IMR-90 (cell line): Measurements from ENCODE around the gene OCIAD1. TPM values are rescaled to one million over a fixed set of nuclear protein-coding genes. Genes with fewer than 3 reads are reported as not detected.

Source experiments
- ATAC-seq: fragments of 200-7000 bp; cut with Tn5 transposase; 2 replicates; pipeline ENCODE4 v1.9.1; 2020; ENCODE audit warnings: low read depth, mild to moderate bottlenecking, moderate library complexity
- BruUV-seq: library from RNA; stranded (reverse); fragments of 400-500 nt; replicated peaks from 2 replicates; lab custom pipeline; 2021; lab: Mats Ljungman, UMichigan
- CTCF ChIA-PET: fragments of 300-600 bp; formaldehyde crosslinking; extraction: SDS; loops from one replicate; lab custom pipeline; 2021; ENCODE audit warnings: antibody characterized with exemption; lab: Yijun Ruan, JAX
- POLR2A ChIA-PET: fragments of 300-600 bp; sonication (Branson Sonifier 250); formaldehyde crosslinking; loops from one replicate; lab custom pipeline; 2022; ENCODE audit warnings: antibody characterized with exemption; ENCODE audit not compliant: unreplicated experiment; lab: Charles Lee
- DNase-seq: peaks from one replicate; pipeline ENCODE4 v3.0.0; 2013
- H2AFZ ChIP-seq: replicated peaks from 2 replicates; pipeline ENCODE3; 2013; ENCODE audit warnings: low read length, mild to moderate bottlenecking; ENCODE audit not compliant: poor library complexity
- H2AK5ac ChIP-seq: 2 replicates; pipeline ENCODE4 v1.6.1; 2013; ENCODE audit warnings: low read depth, low read length, inconsistent platforms
- H2AK9ac ChIP-seq: replicated peaks from 2 replicates; pipeline ENCODE3; 2013; ENCODE audit warnings: mild to moderate bottlenecking, low read depth, low read length, moderate library complexity; ENCODE audit not compliant: poor library complexity
- H2BK120ac ChIP-seq: 2 replicates; pipeline ENCODE4 v1.6.1; 2013; ENCODE audit warnings: low read depth, low read length, inconsistent platforms
- H2BK15ac ChIP-seq: 3 replicates; pipeline ENCODE4 v1.6.1; 2013; ENCODE audit warnings: low read depth, low read length, inconsistent platforms
- H2BK20ac ChIP-seq: 2 replicates; pipeline ENCODE4 v1.6.1; 2013; ENCODE audit warnings: low read depth, mild to moderate bottlenecking, inconsistent platforms, low read length, moderate library complexity
- H2BK5ac ChIP-seq: 2 replicates; pipeline ENCODE4 v1.6.1; 2013; ENCODE audit warnings: mild to moderate bottlenecking, low read depth, low read length, inconsistent platforms; ENCODE audit not compliant: poor library complexity, severe bottlenecking
- H3K14ac ChIP-seq: replicated peaks from 2 replicates; pipeline ENCODE4 v1.6.1; 2013; ENCODE audit warnings: low read depth, low read length, inconsistent platforms
- H3K18ac ChIP-seq: 2 replicates; pipeline ENCODE4 v1.6.1; 2013; ENCODE audit warnings: low read depth, low read length, control low read depth
- H3K23ac ChIP-seq: 2 replicates; pipeline ENCODE4 v1.6.1; 2013; ENCODE audit warnings: low read depth, low read length, inconsistent platforms
- H3K27ac ChIP-seq: 2 replicates; pipeline ENCODE4 v1.5.1; 2013; ENCODE audit warnings: mild to moderate bottlenecking, control low read depth, low read length; ENCODE audit not compliant: insufficient read depth
- H3K27me3 ChIP-seq: 2 replicates; pipeline ENCODE4 v1.6.1; 2013; ENCODE audit warnings: low read length; ENCODE audit not compliant: control insufficient read depth, insufficient read depth
- H3K36me3 ChIP-seq: 2 replicates; pipeline ENCODE4 v1.6.1; 2013; ENCODE audit warnings: low read length, mixed read lengths; ENCODE audit not compliant: control insufficient read depth, insufficient read depth
- H3K4ac ChIP-seq: 2 replicates; pipeline ENCODE4 v1.6.1; 2013; ENCODE audit warnings: low read depth, low read length, inconsistent platforms
- H3K4me1 ChIP-seq: 2 replicates; pipeline ENCODE4 v1.6.1; 2013; ENCODE audit warnings: low read length, mixed read lengths; ENCODE audit not compliant: control insufficient read depth, insufficient read depth
- H3K4me2 ChIP-seq: 2 replicates; pipeline ENCODE4 v1.6.1; 2013; ENCODE audit warnings: low read depth, mild to moderate bottlenecking, control low read depth, low read length, moderate library complexity
- H3K4me3 ChIP-seq: 2 replicates; pipeline ENCODE4 v1.5.1; 2013; ENCODE audit warnings: low read depth, mild to moderate bottlenecking, control low read depth, low read length, moderate library complexity; ENCODE audit not compliant: insufficient read depth
- H3K56ac ChIP-seq: 2 replicates; pipeline ENCODE4 v1.6.1; 2013; ENCODE audit warnings: low read length, inconsistent platforms; ENCODE audit not compliant: insufficient read depth; ENCODE audit errors: extremely low read depth
- H3K79me1 ChIP-seq, 2 experiments: 2 replicates each; pipeline ENCODE4 v1.6.1; 2013; ENCODE audit warnings: low read length in 2 of 2, inconsistent platforms in 1 of 2, low read depth in 1 of 2
- H3K9ac ChIP-seq: 2 replicates; pipeline ENCODE4 v1.6.1; 2013; ENCODE audit warnings: low read depth, low read length, control low read depth
- H3K9me1 ChIP-seq: 2 replicates; pipeline ENCODE4 v1.6.1; 2013; ENCODE audit warnings: low read length, inconsistent platforms; ENCODE audit not compliant: insufficient read depth
- H3K9me3 ChIP-seq: 2 replicates; pipeline ENCODE4 v1.6.1; 2013; ENCODE audit warnings: low read length; ENCODE audit not compliant: control insufficient read depth, insufficient read depth
- H4K20me1 ChIP-seq: 2 replicates; pipeline ENCODE4 v1.6.1; 2013; ENCODE audit warnings: low read length, inconsistent platforms; ENCODE audit not compliant: insufficient read depth
- H4K5ac ChIP-seq: 2 replicates; pipeline ENCODE4 v1.6.1; 2013; ENCODE audit warnings: mild to moderate bottlenecking, low read depth, low read length, control low read depth
- H4K8ac ChIP-seq, 2 experiments: 2 replicates each; pipeline ENCODE4 v1.6.1; 2013; ENCODE audit warnings: low read depth in 2 of 2, low read length in 2 of 2, control low read depth in 1 of 2, inconsistent platforms in 1 of 2
- H4K91ac ChIP-seq: 2 replicates; pipeline ENCODE4 v1.6.1; 2013; ENCODE audit warnings: low read depth, low read length, inconsistent platforms; ENCODE audit not compliant: insufficient read depth
- CEBPB ChIP-seq: IDR thresholded peaks from 2 replicates; pipeline ENCODE4 v1.6.1; 2012; ENCODE audit warnings: low read depth, low read length, improper control_type of control experiment
- ELK1 ChIP-seq: fragments of 150-350 bp; IDR thresholded peaks from 2 replicates; pipeline ENCODE4 v1.6.1; 2016; ENCODE audit warnings: low read depth, mild to moderate bottlenecking, low read length, moderate library complexity, borderline replicate concordance
- RCOR1 ChIP-seq: IDR thresholded peaks from 2 replicates; pipeline ENCODE4 v1.6.1; 2012; ENCODE audit warnings: mild to moderate bottlenecking, low read length, improper control_type of control experiment; ENCODE audit not compliant: insufficient replicate concordance
- SMC3 ChIP-seq: fragments of 150-350 bp; IDR thresholded peaks from 2 replicates; pipeline ENCODE4 v1.6.1; 2016; ENCODE audit warnings: low read depth, mild to moderate bottlenecking, antibody characterized with exemption, low read length, moderate library complexity
- WGBS, 2 experiments: methylation state at CpG; one replicate each; pipeline versions ENCODE4 v1.1.5 to v1.1.7; 2013; ENCODE audit warnings: missing lambda C conversion rate in 2 of 2; ENCODE audit not compliant: insufficient read length in 1 of 2; ENCODE audit errors: extremely low coverage in 2 of 2; 5-methylcytosine and 5-hydroxymethylcytosine counted together
- dilution Hi-C: fragments of 300-500 bp; cut with HindIII; formaldehyde crosslinking; loops from one replicate; pipeline ENCODE4 v1.14.3; 2018; ENCODE audit warnings: low sequenced_read_pairs; ENCODE audit not compliant: unreplicated experiment
- in situ Hi-C: fragments of 300-500 bp; cut with MboI; formaldehyde crosslinking; loops from 3 replicates; pipeline ENCODE4 v1.14.3; 2019; ENCODE audit warnings: low sequenced_read_pairs, inconsistent platforms, mixed read lengths
- intact Hi-C: fragments of 100-400 bp; cut with micrococcal nuclease; formaldehyde crosslinking; loops from 2 replicates; pipeline ENCODE4 v1.10.0; 2022
- polyA plus RNA-seq, 3 experiments: library from polyadenylated mRNA; depleted of rRNA; stranded (reverse); fragments of >200 nt; gene quantifications; 2 replicates each; pipeline ENCODE4 v1.2.3, GENCODE V29; 2012; ENCODE audit warnings: low replicate concordance in 1 of 3
- total RNA-seq: library from RNA; depleted of rRNA; stranded (reverse); fragments of >200 nt; gene quantifications from 2 replicates; pipeline ENCODE4 v1.2.3, GENCODE V29; 2012

OCIAD1 gene
- total and polyA plus RNA-seq, 2 of the 4 experiments (the other 2 are of a cell fraction): 86.9 to 112 TPM

DNA sequence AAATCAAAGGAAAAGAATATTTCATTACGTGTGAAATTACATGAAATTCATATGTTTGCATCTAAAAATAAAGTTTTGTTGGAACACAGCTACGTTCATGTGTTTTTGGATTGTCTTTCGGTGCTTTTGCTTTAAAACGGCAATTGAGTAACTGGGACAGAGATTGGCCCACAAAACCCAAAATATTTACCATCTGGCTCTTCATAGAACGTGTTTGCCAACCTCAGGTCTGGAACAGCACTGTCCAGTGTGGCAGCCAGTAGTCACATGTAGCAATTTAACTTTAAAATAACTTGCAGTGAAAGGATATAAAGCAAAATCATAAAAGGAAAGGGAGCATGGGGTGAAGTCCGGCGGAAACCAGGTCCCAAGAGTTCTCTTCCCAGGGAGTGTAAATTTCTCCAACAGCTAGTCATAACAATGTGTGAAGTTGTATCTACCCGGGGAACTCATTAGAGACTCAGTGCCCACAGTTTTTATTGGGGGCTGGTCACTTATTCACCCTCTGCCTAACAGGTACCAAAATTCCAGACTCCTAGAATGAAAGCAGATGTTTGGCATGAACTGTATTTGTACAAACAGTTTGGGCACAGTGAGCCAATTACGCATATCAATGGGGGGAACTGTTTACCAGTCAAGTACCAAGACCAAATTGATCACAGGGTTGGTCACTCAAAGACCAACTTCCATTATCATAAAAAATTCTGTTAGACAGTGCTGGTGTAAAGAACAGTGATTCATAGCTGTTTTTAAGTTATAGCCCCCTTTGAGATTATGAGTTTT is 10.3 kb downstream of the OCIAD1 start:
- Histone ChIP-seq H3K9me1 (no peaks in the 10 kb centered on the region), H3K4me3 (no peak overlapping the region), H3K9me3 (no peaks in the 10 kb centered on the region), H3K4me2 (no peak overlapping the region), H2BK5ac (no peak overlapping the region), H2BK120ac (no peak overlapping the region), H2BK15ac (no peak overlapping the region), H4K5ac (no peak overlapping the region), H3K9ac (no peak overlapping the region), H3K27me3 (no peaks in the 10 kb centered on the region), H3K14ac (no peak overlapping the region), H3K23ac (no peak overlapping the region), H3K18ac (no peak overlapping the region), H3K27ac (no peak overlapping the region), H2AFZ (no peak overlapping the region), H2AK5ac (no peak overlapping the region), H2AK9ac (no peak overlapping the region), H3K79me1 (peaks cover 12 to 40% of the 10 kb centered on the region in 2 experiments), H3K4me1 (no peaks in the 10 kb centered on the region), H3K56ac (no peak overlapping the region), H4K91ac (no peak overlapping the region), H3K36me3 (peaks cover 21% of the 10 kb centered on the region), H2BK20ac (no peak overlapping the region), H4K8ac (no peak overlapping the region), H3K4ac (no peak overlapping the region), H4K20me1 (no peaks in the 10 kb centered on the region)
- intact Hi-C loops: no loop called here
- no TSS peak for BruUV-seq
- ChIA-PET CTCF (no interaction called here), POLR2A (no interaction called here)
- WGBS, 2 experiments: no CpG with 5 or more reads among the region's 9 CpGs
- DNase-seq (no peak), ATAC-seq (no peak)
- dilution Hi-C loops: no loop called here
- no peak for TF ChIP-seq ELK1
- no peak for TF ChIP-seq CEBPB
- TF ChIP-seq RCOR1: no peak
- no peak for TF ChIP-seq SMC3
- in situ Hi-C loops: loop anchor here (25.0 kb wide), 2 partner anchors 104 to 254 kb away; no protein-coding TSS in a partner anchor
